ENCODE data around the gene MKNK2.
"Not testable (repeated sequence)": the region's sequence is repeated elsewhere in the genome, so short reads cannot be mapped to it uniquely, and the experiment has no call there.

DNA sequence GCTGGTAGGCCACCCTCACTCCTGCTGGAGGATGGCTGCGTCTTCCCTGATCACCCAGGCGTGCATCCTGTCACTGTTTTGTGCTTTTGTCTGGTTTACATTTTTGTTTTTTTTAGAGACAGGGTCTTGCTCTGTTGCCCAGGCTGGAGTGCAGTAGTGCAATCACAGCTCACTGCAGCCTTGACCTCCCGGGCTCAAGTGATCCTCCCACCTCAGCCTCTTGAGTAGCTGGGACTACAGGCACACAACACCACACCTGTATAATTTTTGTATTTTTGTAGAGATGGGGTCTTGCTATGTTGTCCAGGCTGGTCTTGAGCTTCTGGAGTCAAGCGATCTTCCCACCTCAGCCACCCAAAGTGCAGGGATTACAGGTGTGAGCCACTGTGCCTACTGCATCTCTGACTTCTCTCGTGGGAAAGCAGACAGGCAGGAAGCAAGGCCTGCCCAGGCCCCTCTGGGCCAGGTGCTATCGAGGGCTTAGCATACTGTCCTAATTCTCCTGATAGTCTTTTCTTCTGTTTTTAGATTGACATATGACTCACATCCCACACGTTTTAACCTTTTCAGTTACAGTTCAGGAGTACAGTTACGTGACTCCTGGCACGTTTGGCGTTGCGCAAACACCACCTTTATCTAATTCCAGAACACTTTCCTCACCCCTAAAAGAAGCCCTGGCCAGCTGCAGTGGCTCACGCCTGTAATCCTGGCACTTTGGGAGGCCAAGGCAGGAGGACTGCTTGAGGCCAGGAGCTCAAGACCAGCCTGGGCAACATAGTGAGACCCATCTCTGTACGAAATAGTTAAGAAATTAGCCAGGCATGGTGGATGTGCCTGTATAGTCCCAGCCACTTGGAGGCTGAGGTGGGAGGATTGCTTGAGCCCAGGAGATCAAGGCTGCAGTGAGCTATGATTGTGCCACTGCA, 35.9 kb upstream of the MKNK2 start:
- TF ChIP-seq CTCF (IDR thresholded peaks at IDR 0.05); POLR2A (IDR thresholded peaks at IDR 0.05); EP300 (IDR thresholded peaks at IDR 0.05; ENCODE audit: low read depth): not testable (repeated sequence)

Measured in transverse colon (tissue), 3 donors.